Cardiac septum (tissue), 1 donor: ENCODE measurements around the gene AQP5. TPM values are rescaled to one million over a fixed set of nuclear protein-coding genes. Genes with fewer than 3 reads are reported as not detected.

Experiments used
- DNase-seq: peaks from one replicate; pipeline ENCODE4 v3.0.0-alpha.2; 2020; ENCODE audit warnings: low spot score
- intact Hi-C: fragments of 100-400 bp; cut with DNase I; formaldehyde crosslinking; loops from one replicate; pipeline ENCODE4 v1.14.0; 2022
- total RNA-seq: library from RNA; stranded (reverse); fragmentation: NEBNext Ultra II Directional; extraction: Animal tissue kit (Norgen Biotek cat#: 25700); gene quantifications from one replicate; pipeline ENCODE4 v1.2.1, GENCODE V29; 2021
- donor health status: DM: no; HTN: no; CAD: no.

AQP5 gene
- total RNA-seq, 1 donor from 2014 or later: not detected

DNA sequence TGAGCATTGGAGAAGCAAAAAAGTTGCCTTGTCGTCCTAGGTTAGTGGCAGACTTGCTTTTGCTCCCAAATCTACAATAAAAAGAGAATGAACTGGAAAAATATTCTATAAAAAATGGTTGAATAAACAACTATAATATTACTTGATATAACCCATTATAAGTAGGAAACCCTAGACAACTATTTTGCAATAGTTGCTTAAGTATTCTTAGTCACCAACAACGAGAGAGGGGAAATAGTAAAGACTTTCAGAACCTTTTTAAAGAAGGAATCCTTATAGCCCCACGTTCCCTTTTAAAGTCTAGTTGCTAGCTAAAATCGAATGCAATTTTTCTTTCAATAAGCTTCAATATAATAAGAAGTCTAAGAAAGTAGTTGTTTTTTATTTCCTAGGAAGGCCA lies 28.6 kb downstream of the AQP5 start:
- intact Hi-C loops: no loop called here

DNA sequence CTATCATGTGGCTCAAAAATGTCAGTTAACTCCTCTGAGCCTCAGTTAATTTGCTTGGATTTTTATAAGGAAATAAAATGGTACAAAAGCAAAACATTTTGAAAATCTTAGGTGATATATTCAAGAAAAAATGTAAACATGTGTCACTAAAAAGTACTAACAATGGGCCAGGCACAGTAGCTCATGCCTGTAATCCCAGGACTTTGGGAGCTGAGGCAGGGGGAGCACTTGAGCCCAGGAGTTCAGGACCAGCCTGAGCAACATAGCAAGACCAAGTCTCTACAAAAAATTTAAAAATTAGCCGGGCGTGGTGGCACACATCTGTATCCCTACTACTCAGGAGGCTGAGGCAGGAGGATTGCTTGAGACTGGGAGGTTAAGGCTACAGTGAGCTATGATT lies 36.8 kb downstream of the AQP5 start:
- intact Hi-C loops: no loop called here

More for the DNA sequence above, 28.6 kb downstream of the AQP5 start:
- DNase-seq: no peak

DNA sequence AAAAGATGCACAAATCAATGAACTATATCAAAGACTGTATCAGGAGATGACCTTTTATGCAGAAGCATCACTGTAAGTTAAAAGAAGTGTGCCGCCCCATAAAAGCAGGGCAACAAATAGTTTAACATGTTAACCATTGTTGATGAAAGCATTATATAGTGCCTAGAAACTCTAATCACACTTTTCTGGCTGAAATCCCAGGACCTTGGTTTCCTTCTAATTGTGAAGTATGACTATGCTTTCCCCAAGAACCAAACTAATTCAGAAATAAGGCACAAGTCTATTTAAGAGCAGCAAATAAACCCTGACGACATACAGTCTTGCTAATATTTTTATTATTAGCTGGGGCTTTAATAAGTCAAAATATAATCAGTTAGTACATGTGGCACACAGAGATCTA lies 41.9 kb downstream of the AQP5 start:
- DNase-seq: no peak
- intact Hi-C loops: no loop called here

More for the DNA sequence above, 36.8 kb downstream of the AQP5 start:
- DNase-seq: no peak

DNA sequence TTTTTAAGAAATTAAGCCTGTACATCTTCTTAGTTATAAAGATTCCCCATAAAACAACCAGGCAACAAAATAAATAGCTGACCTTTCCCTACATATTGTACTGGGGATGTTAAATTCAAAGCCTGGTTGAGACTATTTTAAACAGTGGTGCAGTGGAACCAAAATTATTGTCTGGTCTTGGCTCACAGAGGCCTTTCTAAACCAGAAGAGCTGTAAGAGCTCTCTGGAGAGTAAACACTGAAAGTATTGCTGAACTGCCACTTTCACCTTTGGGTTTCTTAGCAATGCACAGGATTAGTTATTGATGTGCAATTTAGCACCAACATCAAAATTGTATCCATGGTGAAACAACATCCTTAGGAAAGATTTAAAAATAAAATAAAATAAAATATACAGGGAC lies 43.0 kb downstream of the AQP5 start:
- DNase-seq: no peak
- intact Hi-C loops: no loop called here

DNA sequence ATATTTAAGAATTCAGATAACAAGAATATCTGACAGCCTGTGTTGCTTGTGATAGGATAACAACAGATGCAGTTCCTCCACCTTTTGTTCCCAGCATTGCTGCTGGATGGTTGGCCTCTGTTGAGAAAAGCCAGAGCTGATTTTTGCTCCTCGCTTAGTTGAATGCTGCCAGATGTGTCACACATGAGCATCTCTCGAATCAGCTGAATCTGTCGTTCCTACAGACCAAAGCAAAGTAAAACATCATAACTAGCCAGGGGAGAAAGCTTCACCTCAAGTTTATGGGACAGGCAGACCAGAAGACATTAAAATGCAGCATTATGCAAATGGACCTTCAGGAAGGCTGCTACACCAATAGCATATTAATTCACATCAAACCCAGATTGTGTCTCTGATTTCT lies 43.5 kb downstream of the AQP5 start:
- intact Hi-C loops: no loop called here
- no peak for DNase-seq

DNA sequence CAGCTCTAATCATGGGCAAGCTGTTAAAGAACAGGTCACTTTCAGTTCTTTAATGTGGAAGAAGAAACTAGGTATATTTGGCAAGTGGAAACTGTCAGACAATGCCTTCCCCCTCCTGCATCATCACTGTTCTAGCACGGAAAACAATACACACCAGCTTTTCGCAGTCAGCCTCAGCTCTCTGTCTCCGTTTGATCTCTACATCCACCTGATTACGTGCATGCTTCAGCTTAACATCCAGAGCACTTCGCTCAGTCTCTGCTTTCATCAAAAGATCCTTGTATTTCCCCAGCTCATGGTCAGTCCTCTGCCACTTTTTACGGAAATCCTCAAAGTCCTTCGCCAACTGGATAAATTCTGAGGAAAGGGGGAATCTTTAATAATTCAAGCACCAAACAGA lies 44.6 kb downstream of the AQP5 start:
- intact Hi-C loops: no loop called here
- DNase-seq: no peak

DNA sequence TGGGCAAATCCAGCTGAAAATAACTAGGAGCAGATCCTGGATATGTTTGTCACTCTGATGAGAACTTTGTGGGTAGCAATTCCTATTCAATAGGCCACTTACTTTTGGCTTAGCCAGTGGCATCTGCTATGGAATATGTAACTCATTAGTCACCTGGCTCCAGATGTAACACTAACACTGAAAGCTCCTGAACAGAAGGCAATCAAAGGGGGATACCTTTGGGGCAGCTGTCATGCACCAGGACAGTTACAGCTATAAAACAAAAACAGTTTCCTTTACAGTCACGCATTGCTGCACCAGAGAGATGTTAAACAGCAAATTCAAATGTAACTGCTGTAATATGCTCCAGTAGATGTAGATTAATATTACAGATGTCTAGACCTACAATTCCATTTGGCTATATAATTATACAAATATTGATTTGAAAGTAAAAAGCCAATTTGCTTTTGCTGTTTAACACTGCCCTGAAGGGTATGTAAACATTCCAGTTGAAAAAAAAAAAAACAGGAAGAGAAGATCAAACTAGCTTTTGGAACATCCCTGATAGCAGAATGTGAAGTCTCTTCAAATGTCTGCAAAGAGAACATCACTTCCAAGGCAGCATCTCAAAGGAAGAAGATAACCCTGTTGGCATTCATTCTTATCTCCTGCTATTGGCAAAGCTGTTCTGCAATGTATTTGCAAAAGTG lies 45.2 kb downstream of the AQP5 start:
- intact Hi-C loops: no loop called here
- no peak for DNase-seq

DNA sequence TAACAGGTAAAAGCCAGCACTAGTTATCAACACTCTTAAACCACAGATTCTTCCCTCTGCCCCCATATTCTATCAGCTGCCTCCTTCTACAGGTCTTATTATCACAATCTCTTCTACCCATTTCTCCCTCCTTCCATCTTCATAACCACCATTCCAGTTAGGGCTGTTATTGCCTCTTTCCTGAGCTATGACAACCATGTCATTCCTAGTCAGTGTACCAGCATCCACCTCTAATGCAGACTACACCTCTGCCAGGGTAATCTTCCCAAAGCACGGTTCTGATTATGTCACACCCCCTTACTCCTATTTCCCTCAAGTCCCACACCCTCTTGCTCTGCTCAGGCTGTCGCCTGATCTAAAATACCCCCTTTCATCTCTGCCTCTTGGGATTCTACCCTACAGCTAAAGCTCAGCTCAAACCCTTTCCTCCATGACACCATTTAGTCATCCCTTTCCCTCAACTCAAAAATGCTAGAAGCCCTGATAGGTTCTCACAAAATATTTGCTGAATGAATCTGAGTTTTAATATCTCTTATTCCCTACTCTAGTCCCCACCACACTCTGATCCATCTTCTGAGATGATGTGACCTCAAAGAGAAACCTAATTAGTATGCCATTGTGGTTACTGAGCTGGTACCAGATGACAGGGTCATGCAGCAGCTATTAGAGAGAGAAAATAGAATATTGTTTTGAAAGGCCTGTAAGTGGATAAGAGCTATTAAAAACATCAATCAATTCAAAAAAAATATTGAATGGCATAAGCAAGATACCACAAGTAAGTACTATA lies 51.9 kb downstream of the AQP5 start:
- intact Hi-C loops: no loop called here
- no peak for DNase-seq

DNA sequence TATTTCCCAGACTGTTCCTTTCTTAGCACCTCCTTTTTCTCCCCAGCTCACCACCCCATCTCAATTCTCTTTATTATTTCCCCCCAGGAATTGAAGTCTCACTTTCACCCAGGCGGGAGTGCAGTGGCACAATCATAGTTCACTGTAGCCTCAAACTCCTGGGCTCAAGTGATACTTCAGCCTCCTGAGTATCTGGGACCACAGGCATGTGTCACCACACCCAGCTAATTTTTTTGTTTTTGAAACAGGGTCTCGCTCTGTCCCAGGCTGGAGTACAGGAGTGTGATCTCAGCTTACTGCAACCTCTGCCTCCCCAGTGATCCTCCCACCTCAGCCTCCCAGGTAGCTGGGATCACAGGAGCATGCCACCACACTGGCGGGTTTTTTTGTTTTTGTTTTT lies 52.7 kb downstream of the AQP5 start:
- intact Hi-C loops: no loop called here
- DNase-seq: no peak

Other genes with a start within 250 kb of the AQP5 start
- 191 TPM for gene TMBIM6, start 220.3 kb upstream of the AQP5 start, total RNA-seq
- 26.5 TPM for gene NCKAP5L, start 133.5 kb upstream of the AQP5 start, total RNA-seq
- gene BCDIN3D, start 118.8 kb upstream of the AQP5 start, total RNA-seq: 2.6 TPM
- gene FAIM2, start 58.0 kb upstream of the AQP5 start, total RNA-seq: 1.7 TPM
- gene AQP2, start 11.1 kb upstream of the AQP5 start, total RNA-seq: not detected
- not detected for gene AQP6, start 11.1 kb downstream of the AQP5 start, total RNA-seq
- gene RACGAP1, start 63.6 kb downstream of the AQP5 start, total RNA-seq: 2.6 TPM
- 0.30 TPM for gene ASIC1, start 95.7 kb downstream of the AQP5 start, total RNA-seq
- 20.5 TPM for gene SMARCD1, start 123.5 kb downstream of the AQP5 start, total RNA-seq
- 5.1 TPM for gene GPD1, start 142.1 kb downstream of the AQP5 start, total RNA-seq
- 152 TPM for gene COX14, start 150.4 kb downstream of the AQP5 start, total RNA-seq
- 18.9 TPM for gene CERS5, start 205.5 kb downstream of the AQP5 start, total RNA-seq